SKM-1 (cell line): ENCODE measurements around the gene ZNG1A.
"Not testable (repeated sequence)": the region's sequence is repeated elsewhere in the genome, so short reads cannot be mapped to it uniquely, and the experiment has no call there.

Experiments
- DNase-seq: peaks from one replicate; lab custom pipeline; 2025; ENCODE audit not compliant: unreplicated experiment; lab: John Stamatoyannopoulos, UW

ZNG1A gene

DNA sequence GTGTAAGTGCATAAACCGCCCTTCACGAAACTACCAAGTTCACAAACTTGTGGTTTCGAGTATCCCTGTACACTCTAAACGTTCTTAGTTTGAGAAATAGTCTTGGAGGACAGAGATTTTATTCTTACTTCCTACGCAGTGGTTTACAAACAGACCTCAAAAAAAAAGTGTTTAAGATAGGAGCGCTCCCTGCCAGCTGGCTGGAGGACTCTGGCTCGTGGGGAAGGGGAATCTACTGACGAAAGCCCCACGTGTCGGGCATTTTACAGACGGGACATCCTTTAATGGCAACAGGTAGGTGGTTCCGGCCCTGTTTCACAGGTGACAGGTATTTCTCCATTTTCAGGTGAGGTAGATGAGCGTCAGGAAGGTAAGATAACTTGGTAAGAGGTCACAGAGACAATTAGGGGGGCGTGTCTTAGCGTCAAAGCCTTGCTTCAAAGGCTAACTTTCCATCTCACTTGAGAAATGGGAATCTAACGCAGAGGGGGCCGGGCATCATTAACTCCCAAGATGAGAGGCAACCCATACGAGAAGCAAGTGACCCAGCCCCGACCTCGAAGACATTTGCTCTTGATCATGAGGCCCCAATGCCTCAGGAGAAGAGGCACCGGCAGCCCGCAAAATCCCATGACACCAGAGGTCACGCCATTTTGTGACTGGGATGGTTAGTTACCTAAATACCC is 573 bp downstream of the ZNG1A start:
- DNase-seq: not testable (repeated sequence)

GRCh38 chr9:169757-170156 is 9.1 kb downstream of the ZNG1A start:
- DNase-seq: not testable (repeated sequence)

GRCh38 chr9:159871-160270 is 19.0 kb downstream of the ZNG1A start:
- not testable (repeated sequence) for DNase-seq

DNA sequence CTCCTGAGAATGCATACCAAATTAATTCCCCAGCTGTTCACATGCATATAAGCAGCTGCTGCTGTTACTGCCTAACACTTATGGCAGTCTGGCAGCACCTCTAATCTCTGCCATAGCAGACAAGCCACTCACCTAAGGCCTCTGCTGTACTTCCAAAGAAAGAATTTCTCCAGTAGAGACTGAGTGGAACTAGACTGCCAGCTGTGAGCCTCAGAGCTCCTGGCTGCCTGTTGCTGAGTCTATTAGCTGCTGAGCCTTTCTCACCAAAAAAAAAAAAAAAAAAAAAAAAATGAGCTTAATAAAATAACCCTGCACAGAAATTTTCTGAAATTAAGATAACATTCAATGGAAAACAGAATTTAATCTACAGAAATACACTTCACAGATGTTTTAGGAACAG is 27.7 kb downstream of the ZNG1A start:
- DNase-seq: not testable (repeated sequence)

DNA sequence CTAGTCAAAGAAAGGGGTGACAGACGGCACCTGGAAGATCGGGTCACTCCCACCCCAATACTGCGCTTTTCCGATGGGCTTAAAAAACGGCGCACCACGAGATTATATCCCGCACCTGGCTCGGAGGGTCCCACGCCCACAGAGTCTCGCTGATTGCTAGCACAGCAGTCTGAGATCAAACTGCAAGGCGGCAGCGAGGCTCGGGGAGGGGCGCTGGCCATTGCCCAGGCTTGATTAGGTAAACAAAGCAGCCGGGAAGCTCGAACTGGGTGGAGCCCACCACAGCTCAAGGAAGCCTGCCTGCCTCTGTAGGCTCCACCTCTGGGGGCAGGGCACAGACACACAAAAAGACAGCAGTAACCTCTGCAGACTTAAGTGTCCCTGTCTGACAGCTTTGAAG is 39.0 kb downstream of the ZNG1A start:
- DNase-seq: not testable (repeated sequence)

DNA sequence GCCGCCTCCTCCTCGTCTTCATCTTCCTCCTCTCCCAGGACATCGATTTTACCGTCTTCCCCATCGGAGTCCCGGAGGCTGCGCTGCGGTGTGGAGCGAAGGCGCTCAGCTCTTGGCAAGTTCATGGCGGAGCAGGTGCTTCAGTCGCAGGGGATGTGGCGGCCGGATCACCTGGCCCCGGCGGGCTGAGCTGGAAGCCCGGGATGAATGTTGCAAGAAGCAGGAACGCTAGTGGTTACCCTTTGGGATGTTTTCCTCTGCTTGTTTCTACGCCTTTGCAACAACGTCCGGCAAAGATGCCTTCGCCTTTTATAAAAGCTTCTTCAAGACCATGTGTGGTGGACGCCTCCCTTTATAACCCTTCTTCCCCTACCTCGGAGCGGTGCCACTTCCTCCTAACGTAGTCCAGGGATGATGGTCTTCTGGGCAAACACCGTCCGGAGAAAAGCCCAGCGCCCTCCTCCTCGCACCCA is 60.8 kb downstream of the ZNG1A start, which contains the start of gene FOXD4:
FOXD4 (minus strand) TSS at position 423 of the 473 bp plus-strand sequence; CDS start at position 125, 298 bp downstream.
- DNase-seq: not testable (repeated sequence)

- DNase-seq: not testable (repeated sequence)
Measured at GRCh38 chr9:117144-117994, 61.5 kb downstream of the ZNG1A start.

DNA sequence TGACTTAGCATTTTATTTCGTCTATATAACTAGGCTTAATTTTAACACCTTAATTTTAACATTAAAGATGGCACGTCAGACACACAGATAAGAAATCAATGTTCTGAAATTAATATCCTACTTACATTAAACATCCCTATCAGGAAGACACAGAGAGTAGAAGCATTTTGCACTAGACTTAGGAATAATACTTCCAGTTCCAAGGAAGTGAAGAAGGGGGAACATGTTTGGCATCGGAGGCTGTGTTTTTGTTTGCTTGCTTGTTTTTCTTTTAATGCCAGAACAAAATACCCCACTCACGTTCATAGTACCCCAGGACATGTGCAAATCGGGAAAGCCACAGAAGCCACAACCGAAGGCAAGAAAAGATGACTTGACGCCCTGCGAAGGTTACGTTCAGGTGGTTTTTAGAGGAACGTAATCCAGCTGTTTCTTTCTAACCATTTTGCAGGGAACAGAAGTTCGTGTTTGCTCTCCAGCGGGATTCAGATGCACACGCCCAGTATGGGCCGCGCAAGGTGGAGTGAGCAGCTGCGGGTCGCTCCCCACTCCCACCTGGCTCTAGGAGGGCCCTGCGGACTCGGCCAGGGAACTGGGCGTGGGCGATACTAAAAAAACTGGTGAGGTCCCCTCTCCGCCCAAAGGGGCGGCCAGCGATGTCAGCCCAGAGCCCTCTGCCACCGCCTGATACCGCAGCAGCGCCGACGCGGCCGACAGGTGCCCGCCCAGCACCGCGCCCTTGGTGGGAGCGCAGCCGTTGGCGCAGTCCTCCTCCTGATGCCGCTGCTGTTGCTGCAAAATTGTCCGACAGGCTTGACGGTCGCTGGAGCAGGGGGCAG is 62.4 kb downstream of the ZNG1A start:
- not testable (repeated sequence) for DNase-seq

DNA sequence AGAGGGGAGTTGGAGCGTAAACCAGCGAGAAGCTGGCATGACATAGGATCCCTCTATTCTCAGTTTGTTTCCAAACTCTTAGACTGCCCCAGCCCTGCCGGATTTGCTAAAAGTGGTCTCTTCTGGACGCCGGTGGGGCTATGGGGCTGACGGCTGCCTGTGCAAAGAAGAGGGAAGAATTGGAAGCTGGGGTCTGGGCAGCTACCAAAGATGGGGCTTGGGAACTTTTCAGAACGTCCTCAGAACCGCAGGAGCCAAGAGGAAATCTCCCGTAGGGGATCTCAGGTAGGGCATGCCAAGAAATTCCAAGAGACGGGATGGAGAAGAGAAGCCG is 63.8 kb downstream of the ZNG1A start:
- not testable (repeated sequence) for DNase-seq

DNA sequence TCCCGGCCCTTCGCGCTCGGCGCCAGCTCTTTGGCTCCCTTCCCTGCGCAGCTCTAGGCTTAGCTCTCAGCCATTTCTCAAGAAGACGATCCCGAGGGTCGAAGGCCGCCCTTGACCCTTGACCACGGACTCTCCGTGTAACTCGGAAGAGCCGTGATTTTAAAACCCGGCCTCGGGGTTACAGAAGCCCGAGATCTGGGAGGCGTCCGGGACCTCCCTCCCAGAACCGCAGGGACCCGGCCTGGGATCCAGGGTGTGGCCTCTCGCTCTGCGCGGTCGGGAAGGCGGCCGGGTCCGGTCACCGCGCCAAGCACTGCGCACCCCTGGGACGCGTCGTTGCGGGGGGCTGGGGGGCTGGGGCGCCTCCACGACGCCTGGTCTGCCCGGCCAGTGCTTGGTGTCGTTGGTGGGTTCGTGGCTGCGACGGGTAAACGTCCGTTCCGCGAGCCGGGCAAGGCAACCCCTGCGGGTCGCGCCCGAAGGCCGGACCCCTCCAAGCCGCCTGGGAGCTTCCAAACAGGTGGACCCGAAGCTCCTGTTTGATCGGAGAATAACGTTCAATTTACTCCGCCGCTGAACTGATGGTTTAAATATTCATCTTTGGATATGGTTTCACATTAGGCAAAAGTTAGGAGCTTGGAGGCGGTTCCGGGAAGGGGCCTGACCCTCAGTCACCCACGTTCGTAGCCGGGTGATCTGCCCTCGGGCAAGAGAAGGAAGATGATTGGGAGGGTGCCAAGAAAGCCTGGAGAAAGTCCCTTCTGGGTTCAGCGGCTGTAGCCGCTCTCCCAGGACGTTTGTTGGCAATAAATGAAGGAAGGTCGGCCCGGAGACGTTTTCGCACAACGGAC is 64.4 kb downstream of the ZNG1A start:
- not testable (repeated sequence) for DNase-seq

- not testable (repeated sequence) for DNase-seq
Measured at GRCh38 chr9:113468-114266, 65.2 kb downstream of the ZNG1A start.

DNA sequence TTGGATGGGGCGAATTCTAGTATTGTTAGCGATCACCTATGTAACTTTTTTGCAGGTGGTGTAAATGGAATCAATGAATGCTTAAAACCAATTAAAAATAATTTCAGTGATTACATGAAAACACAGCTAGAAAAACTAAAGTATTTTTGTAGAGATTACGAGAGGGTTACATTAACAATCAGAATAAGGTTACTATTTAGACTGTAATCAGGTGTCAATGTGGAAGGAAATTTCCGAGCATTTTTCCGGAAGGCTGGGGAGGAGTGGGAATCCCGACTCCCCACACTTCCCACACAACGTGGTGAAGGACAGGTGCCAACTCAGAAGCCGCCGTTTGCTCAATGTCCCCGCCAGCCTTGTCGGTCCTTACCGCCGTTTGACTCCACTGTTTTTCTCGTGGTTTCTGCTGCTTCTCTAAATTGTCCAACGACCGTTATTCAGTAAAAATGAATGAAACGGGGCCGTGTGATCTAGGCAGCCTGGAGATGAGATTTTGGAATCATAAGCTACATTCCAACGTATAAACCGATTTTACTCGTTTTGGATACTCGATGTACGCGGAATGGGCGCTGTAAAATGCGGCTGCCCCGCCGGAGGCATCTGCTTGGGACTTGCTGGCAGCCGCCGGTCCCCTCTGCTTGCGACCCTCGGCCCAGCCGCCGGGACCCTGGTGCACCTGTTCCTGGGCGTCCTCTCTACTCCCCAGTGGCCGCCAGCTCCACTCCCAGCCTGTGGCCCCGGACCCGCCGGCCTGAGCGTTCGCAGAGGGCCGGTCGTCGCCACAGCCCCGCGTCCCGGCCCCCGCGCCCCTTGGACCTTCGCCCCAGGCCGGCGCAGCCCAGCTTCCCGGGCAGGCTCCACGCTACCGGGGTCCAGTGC is 66.0 kb downstream of the ZNG1A start:
- not testable (repeated sequence) for DNase-seq

DNA sequence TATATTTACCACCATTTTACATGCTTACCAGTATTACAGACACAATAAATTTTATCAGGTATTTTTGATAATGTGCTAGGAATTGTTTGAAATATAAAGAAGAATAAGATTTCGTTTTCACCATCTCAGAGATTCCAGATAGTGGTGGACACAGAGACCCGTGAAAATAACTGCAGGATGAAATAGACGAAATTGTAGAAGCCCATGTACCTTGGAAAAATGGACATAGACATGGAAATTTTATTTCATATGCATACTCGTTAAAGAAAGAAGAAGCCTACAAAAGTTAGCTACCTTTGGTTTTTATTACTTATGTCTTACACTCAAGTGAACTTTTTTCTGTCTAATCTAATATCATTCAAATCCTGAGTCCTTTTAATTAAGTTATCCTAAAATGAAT is 68.2 kb downstream of the ZNG1A start:
- not testable (repeated sequence) for DNase-seq

DNA sequence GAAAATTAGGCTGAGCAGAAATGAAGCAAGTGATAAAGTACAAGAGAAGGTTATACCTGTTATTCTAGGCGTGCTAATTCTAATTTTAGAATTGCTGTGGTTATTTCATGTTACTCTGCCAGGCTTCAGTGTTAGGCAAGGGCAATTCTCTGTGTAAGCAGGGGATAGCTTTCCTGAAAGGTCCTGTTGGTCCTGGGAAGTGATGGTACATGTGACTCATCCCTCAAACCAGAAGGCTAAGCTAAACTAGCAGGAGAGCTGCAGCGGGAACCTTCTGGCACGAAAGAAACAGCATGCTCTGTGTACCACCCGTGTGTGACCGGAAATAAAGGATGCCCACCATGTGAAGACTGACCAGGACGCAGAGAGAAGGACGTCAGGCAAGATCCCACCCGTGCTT is 69.3 kb downstream of the ZNG1A start:
- not testable (repeated sequence) for DNase-seq

DNA sequence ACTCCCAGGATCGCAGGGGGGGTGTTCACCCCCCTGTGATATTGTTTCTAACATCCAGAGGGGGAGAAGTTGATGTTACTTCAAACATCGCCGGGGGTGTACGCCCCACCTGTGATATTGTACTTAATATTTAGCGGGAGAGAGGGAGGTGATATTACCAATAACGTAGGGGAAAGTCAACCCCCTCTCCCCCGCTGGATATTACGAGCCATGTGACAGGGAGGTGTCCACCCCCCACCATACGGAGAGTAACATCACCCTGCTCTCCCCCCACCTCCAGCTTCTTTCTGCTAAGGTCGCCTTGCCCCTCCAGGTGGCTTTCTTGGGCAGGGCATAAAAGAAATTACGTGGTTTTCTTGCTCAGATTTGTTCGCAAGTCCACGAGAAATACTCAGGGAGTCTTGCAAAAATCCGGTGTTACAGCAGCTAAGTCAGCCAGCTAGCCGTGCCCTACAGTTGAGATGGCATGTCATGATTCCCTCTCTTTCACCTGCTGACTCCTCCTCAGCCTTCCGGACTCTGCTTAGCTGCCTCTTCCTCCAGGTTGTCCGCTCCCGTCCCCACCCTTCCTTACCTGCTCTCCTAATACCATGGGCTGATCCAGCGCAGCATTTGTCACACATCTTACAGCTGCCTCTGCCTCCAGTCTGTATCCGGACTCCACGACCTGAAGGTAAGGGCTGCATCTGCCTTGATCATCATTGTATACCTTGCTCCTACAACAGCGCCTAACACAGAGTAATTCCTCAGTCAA is 69.9 kb downstream of the ZNG1A start:
- not testable (repeated sequence) for DNase-seq

GRCh38 chr9:105991-106390 is 72.9 kb downstream of the ZNG1A start:
- DNase-seq: not testable (repeated sequence)

DNA sequence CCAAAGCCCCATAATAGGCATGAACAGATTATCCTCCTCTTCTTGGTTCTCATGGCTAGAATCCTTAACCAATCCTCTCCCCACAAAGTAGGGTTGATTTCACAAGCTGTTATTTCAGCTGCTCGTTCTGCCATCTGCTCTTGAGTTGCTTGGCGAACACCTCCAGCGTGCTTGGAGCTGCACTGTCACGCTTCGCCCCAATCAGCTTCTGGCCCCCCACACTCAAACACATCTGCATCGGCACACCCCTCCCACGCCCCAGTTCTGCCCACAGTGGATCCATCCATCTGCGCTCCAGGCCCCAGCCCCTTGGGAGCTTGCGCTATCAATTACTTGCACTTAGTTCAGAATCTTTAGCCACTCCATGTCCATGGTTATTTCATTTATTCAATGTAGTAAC is 78.4 kb downstream of the ZNG1A start:
- not testable (repeated sequence) for DNase-seq

GRCh38 chr9:99867-100266 is 79.0 kb downstream of the ZNG1A start:
- not testable (repeated sequence) for DNase-seq
